ENCODE results near the gene ACTA2. TPM values are rescaled to one million over a fixed set of nuclear protein-coding genes. Genes with fewer than 3 reads are reported as not detected.

Gene ACTA2
- total RNA-seq, 3 donors from 2014 or later: 87.9 to 1,054 (median 1,036) TPM

DNA sequence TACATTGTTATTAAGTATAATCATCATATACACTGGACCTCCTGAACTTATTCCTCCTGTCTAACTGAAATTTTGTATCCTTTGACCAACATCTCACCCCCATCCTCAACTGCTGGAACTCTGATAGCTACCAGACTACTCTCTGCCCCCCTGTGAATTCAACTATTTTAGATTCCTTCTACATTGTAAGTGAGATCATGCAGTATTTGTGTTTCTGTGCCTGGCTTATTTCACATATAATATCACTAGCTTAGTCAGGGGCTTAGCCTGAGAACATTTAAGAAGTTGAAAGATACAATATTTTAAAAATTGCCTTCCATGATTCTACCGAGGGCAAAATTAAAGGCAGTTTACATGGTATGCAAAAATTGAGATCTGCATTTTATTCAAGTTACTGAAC lies 45.7 kb downstream of the ACTA2 start:
- no peak for TF ChIP-seq POLR2AphosphoS5 (IDR thresholded peaks at IDR 0.05)
- TF ChIP-seq, protein P1, sequence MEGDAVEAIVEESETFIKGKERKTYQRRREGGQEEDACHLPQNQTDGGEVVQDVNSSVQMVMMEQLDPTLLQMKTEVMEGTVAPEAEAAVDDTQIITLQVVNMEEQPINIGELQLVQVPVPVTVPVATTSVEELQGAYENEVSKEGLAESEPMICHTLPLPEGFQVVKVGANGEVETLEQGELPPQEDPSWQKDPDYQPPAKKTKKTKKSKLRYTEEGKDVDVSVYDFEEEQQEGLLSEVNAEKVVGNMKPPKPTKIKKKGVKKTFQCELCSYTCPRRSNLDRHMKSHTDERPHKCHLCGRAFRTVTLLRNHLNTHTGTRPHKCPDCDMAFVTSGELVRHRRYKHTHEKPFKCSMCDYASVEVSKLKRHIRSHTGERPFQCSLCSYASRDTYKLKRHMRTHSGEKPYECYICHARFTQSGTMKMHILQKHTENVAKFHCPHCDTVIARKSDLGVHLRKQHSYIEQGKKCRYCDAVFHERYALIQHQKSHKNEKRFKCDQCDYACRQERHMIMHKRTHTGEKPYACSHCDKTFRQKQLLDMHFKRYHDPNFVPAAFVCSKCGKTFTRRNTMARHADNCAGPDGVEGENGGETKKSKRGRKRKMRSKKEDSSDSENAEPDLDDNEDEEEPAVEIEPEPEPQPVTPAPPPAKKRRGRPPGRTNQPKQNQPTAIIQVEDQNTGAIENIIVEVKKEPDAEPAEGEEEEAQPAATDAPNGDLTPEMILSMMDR (IDR thresholded peaks at IDR 0.05): no peak
- no peak for TF ChIP-seq POLR2A (IDR thresholded peaks at IDR 0.05)
- H3K4me1 ChIP-seq: no peaks in the 10 kb centered on the region
- H3K27ac ChIP-seq: no peak overlapping the region
- no peaks in the 10 kb centered on the region for H3K9me3 ChIP-seq
- intact Hi-C loops (cut with DNase I; ENCODE audit: low total_unique reads): no loop called here
- H3K4me3 ChIP-seq: no peak overlapping the region
- DNase-seq (ENCODE audit: low spot score in 2 of 2): no peak
- no peaks in the 10 kb centered on the region for H3K36me3 ChIP-seq
- no peaks in the 10 kb centered on the region for H3K27me3 ChIP-seq

DNA sequence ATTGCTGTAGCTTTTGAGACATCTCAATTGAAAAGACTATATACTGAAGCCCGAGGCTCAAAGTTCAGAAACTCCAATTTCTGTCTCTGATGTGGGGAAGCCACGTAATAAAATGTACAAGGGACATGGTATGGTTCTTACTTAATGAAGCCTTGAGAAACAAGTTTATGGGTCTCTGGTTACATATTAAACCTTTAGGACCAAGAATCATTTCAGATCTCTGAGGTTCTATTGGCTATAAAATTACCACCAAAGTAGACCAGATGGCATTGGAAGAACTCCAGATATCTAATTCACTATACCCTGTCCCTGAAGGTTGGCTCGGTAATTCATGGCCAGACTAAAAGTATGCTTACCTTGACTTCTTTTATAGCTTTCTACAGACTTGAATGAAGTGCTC lies 48.9 kb downstream of the ACTA2 start:
- no peak overlapping the region for H3K27ac ChIP-seq
- no peaks in the 10 kb centered on the region for H3K36me3 ChIP-seq
- no peak overlapping the region for H3K4me3 ChIP-seq
- no peaks in the 10 kb centered on the region for H3K9me3 ChIP-seq
- no peak for DNase-seq (ENCODE audit: low spot score in 2 of 2)
- TF ChIP-seq POLR2AphosphoS5 (IDR thresholded peaks at IDR 0.05): no peak
- intact Hi-C loops (cut with DNase I; ENCODE audit: low total_unique reads): no loop called here
- no peaks in the 10 kb centered on the region for H3K4me1 ChIP-seq
- H3K27me3 ChIP-seq: no peaks in the 10 kb centered on the region

DNA sequence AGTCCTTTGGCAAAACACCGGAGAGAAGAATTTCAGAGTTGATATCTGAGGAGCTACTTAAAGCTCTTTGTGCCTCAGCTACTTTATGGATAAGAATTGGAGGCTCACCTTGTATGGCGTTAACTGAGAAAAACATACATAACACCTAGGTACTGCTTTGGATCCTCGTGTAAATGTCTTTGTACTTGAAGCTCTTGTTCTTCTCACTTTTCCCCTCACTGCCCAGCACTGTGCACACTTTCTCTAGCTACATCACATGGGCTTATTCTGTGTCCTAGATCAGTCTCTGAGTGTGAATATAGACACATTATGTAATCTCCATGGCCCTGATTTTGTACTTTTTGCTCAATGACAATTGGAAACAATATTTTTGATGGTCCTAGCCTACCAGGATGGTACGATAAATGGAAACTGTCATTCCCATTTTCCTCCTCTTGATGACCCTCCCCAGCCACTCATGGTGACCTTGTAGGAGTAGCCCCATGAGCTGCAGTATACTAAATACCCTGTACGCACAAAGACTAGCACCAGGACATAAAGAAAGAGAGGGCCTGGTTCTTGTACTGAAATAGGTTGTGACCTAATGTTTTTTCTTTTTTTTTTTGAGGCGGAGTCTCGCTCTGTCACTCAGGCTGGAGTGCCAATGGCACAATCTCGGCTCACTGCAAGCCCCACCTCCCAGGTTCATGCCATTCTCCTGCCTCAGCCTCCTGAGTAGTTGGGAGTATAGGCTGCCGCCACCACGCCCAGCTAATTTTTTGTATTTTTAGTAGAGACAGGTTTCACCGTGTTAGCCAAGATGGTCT lies 50.4 kb downstream of the ACTA2 start:
- TF ChIP-seq POLR2A (IDR thresholded peaks at IDR 0.05) (no peak), POLR2AphosphoS5 (IDR thresholded peaks at IDR 0.05) (no peak)
- TF ChIP-seq, protein P1 (IDR thresholded peaks at IDR 0.05): no peak
- Histone ChIP-seq H3K27ac (no peak overlapping the region), H3K4me3 (no peak overlapping the region), H3K4me1 (no peaks in the 10 kb centered on the region), H3K36me3 (no peaks in the 10 kb centered on the region), H3K27me3 (no peaks in the 10 kb centered on the region), H3K9me3 (no peaks in the 10 kb centered on the region)
- intact Hi-C loops (cut with DNase I; ENCODE audit: low total_unique reads): no loop called here
- no peak for DNase-seq (ENCODE audit: low spot score in 2 of 2)

DNA sequence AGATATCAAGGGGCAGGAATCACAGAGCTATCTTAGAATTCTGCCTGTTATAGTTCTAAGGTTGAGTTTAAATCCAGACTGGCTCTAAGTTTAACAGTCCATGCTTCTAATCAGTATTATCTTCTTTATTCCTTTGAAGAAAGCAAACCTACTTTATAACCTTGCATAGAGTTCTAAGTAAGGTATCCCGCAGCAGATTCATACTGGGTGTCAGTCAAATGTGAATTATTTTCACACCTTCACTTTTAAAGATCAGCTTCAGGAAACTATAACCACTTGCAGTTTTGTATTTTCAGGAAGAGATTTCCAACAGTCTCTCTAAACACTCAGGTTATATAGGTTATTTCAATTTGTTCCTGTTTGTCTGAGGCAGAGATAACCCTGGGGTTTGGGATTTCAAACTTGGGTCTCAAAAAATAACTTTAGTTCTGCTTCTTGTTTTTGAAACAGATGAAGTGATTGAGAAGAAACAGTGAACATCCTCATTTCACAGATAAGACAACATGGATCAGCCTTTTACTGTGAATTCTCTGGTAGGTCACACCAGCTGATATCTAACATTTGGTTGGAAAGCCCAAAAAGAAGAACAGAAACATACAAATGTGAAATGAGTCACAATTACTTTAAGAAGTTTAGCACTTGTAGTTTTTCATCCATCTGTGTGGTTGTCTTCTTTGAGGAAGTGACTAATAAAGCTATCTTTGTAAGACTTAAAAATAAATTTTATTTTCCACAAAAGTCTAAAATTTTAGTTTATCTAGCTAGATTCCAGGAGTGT lies 51.2 kb downstream of the ACTA2 start:
- no peak overlapping the region for H3K27ac ChIP-seq
- TF ChIP-seq POLR2A (IDR thresholded peaks at IDR 0.05) (no peak), POLR2AphosphoS5 (IDR thresholded peaks at IDR 0.05) (no peak)
- TF ChIP-seq, protein P1 (IDR thresholded peaks at IDR 0.05): no peak
- H3K27me3 ChIP-seq: no peaks in the 10 kb centered on the region
- DNase-seq (ENCODE audit: low spot score in 2 of 2): no peak
- no peaks in the 10 kb centered on the region for H3K9me3 ChIP-seq
- H3K4me1 ChIP-seq: no peaks in the 10 kb centered on the region
- intact Hi-C loops (cut with DNase I; ENCODE audit: low total_unique reads): no loop called here
- no peaks in the 10 kb centered on the region for H3K36me3 ChIP-seq
- no peak overlapping the region for H3K4me3 ChIP-seq

DNA sequence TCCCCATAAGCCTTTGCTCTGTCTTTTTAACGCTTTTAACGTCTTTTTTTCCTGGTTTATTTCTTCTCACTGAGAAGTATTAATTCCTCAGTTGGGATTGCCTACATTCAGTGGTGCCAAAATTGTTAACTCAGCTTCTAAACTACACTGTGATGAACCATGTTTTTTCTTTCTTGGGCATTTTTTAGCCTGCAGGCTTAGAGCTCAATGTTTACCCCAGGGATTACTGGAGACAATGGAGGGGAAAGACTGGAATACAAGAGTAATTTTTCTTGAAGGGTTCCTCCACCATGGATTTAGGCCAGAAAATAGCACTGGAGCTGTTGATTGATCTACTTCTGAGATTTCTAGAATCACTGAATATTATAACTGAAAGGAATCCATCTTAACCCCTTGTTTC lies 52.7 kb downstream of the ACTA2 start:
- no peaks in the 10 kb centered on the region for H3K9me3 ChIP-seq
- H3K27ac ChIP-seq: no peak overlapping the region
- no peaks in the 10 kb centered on the region for H3K4me1 ChIP-seq
- intact Hi-C loops (cut with DNase I; ENCODE audit: low total_unique reads): no loop called here
- H3K27me3 ChIP-seq: no peaks in the 10 kb centered on the region
- H3K4me3 ChIP-seq: no peak overlapping the region
- H3K36me3 ChIP-seq: no peaks in the 10 kb centered on the region
- no peak for DNase-seq (ENCODE audit: low spot score in 2 of 2)
- TF ChIP-seq POLR2A (IDR thresholded peaks at IDR 0.05) (no peak), POLR2AphosphoS5 (IDR thresholded peaks at IDR 0.05) (no peak)
- TF ChIP-seq, protein P1 (IDR thresholded peaks at IDR 0.05): no peak
